Ishikawa (cell line): Measurements from ENCODE around the gene ADCY2.

Source experiments
- CREB1 ChIP-seq: IDR thresholded peaks from 2 replicates; pipeline ENCODE4 v1.6.1; 2012; ENCODE audit warnings: low read depth
- EP300 ChIP-seq: IDR thresholded peaks from 2 replicates; pipeline ENCODE4 v1.6.1; 2012; ENCODE audit warnings: borderline replicate concordance
- FOXM1 ChIP-seq: IDR thresholded peaks from 2 replicates; pipeline ENCODE4 v1.6.1; 2012; ENCODE audit warnings: low read depth, borderline replicate concordance
- NFIC ChIP-seq: IDR thresholded peaks from 2 replicates; pipeline ENCODE4 v1.6.1; 2012
- TAF1 ChIP-seq: IDR thresholded peaks from 2 replicates; pipeline ENCODE4 v1.6.1; 2012; ENCODE audit warnings: low read depth, mild to moderate bottlenecking
- YY1 ChIP-seq: IDR thresholded peaks from 2 replicates; pipeline ENCODE4 v1.6.1; 2012; ENCODE audit warnings: low read depth
- TF ChIP-seq, protein P1 (sequence below): IDR thresholded peaks from 2 replicates; pipeline ENCODE4 v1.6.1; 2012
- TF ChIP-seq, protein P2 (sequence below): IDR thresholded peaks from 2 replicates; pipeline ENCODE4 v1.6.1; 2012

DNA sequence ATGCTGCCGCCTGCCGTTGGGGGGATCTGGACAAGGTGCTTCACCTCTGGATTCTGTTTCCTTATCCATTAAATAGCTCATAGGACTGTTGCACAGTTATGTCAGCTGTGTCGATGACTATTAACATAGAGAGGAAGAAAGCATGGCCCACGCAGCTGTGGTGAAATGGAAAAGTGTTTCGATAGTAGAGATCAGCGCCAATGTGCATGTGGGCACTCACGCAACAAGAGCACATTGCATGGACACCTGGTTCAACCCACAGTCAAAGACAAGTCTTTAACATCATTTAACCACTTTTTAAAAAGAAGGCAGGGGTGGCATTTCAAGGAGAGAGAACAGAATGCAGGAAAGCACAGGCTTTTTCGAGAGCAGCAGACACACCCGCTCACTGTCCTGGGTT, 107.6 kb downstream of the ADCY2 start:
- TF ChIP-seq, protein P1, sequence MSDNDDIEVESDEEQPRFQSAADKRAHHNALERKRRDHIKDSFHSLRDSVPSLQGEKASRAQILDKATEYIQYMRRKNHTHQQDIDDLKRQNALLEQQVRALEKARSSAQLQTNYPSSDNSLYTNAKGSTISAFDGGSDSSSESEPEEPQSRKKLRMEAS = no peak
- TF ChIP-seq YY1 (no peak), FOXM1 (no peak), EP300 (no peak), CREB1 (no peak), TAF1 (no peak), NFIC (no peak)
- TF ChIP-seq, protein P2, sequence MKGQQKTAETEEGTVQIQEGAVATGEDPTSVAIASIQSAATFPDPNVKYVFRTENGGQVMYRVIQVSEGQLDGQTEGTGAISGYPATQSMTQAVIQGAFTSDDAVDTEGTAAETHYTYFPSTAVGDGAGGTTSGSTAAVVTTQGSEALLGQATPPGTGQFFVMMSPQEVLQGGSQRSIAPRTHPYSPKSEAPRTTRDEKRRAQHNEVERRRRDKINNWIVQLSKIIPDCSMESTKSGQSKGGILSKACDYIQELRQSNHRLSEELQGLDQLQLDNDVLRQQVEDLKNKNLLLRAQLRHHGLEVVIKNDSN = no peak
